Fibroblast of the aortic adventitia (primary cell): ENCODE data around the gene NUP35. TPM values are rescaled to one million over a fixed set of nuclear protein-coding genes. Genes with fewer than 3 reads are reported as not detected.

Source experiments
- DNase-seq: peaks from one replicate; pipeline ENCODE4 v3.0.0-alpha.2; 2010; ENCODE audit warnings: low read depth
- H3K4me3 ChIP-seq: 2 replicates; pipeline ENCODE4 v1.5.1; 2011; ENCODE audit warnings: low read depth, mild to moderate bottlenecking, control low read depth, low read length, moderate library complexity
- CTCF ChIP-seq: IDR thresholded peaks from 2 replicates; pipeline ENCODE4 v1.5.1; 2011; ENCODE audit warnings: mild to moderate bottlenecking, low read length, control low read depth, inconsistent platforms; ENCODE audit not compliant: insufficient read depth
- total RNA-seq: library from RNA; depleted of rRNA; stranded (reverse); fragments of >200 nt; gene quantifications from 2 replicates; pipeline ENCODE4 v1.2.3, GENCODE V29; 2012; ENCODE audit warnings: low replicate concordance

The NUP35 gene
- total RNA-seq, 1 donor: 22.3 TPM

DNA sequence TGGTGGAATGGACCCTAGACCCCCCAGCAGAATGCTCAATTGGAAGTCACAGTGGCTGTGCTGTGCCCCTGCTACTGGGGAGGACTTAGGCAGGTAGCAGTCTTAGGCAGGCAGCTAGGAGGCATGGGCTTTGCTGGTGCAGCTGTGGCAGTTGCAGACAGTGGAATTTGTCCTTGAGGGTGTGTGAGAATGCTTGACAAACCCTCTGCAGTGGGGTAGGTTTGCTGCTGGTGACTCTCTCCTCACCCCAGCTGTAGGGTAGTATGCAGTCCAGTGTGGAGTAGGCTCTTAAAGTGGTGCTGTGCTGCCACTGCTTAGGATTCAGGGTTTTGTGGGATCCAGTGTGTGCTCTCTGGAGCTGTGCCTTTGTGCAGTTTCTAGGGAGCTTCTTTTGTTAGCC lies 61.3 kb downstream of the NUP35 start:
- no peak for DNase-seq
- no peak for TF ChIP-seq CTCF

DNA sequence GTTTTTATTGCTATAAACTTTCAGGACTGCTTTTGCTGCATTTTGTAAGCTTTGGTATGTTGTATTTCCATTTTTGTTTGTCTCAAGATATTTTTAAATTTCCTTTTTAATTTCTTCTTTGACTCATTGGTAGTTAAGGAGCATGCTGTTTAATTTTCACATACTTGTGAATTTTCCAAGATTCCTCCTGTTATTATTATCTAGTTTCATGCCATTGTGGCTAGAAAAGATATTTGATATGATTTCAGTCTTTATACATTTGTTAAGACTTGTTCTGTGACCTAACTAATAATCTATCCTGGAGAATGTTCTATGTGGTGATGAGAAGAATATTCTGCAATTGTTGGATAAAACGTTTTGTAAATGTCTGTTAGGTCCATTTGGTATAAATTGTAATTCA lies 62.1 kb downstream of the NUP35 start:
- no peak overlapping the region for H3K4me3 ChIP-seq
- TF ChIP-seq CTCF: no peak
- DNase-seq: peak; percentile 23

More for the DNA sequence above, 61.3 kb downstream of the NUP35 start:
- no peak overlapping the region for H3K4me3 ChIP-seq

DNA sequence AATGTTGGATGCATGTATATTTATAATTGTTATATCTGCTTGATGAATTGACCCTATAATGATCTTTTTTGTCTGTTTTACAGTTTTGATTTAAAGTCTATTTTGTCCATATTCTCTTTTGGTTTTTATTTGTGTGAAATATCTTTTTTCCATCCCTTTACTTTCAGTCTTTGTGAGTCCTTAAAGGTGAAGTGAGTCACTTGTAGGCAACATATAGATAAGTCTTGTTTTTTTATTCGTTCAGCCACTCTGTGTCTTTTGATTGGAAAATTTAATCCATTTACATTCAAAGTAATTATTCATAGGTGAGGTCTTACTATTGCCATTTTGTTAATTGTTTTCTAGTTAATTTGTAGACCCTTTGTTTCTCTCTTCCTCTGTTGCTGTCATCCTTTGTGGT lies 62.5 kb downstream of the NUP35 start:
- TF ChIP-seq CTCF: no peak

GRCh38 chr2:183192343-183192742 lies 68.1 kb downstream of the NUP35 start:
- DNase-seq: no peak
- no peak overlapping the region for H3K4me3 ChIP-seq
- no peak for TF ChIP-seq CTCF

More for the DNA sequence above, 62.5 kb downstream of the NUP35 start:
- DNase-seq: no peak
- H3K4me3 ChIP-seq: no peak overlapping the region

GRCh38 chr2:183193904-183194303 lies 69.7 kb downstream of the NUP35 start:
- H3K4me3 ChIP-seq: no peak overlapping the region
- TF ChIP-seq CTCF: no peak
- DNase-seq: no peak

- TF ChIP-seq CTCF: no peak
- DNase-seq: no peak
- H3K4me3 ChIP-seq: no peak overlapping the region
These were observed 71.2 kb downstream of the NUP35 start for GRCh38 chr2:183195397-183195796.

GRCh38 chr2:183195998-183196409 lies 71.8 kb downstream of the NUP35 start:
- H3K4me3 ChIP-seq: no peak overlapping the region
- TF ChIP-seq CTCF: no peak
- no peak for DNase-seq
